Measurements from ENCODE around the gene AXIN2. TPM values are rescaled to one million over a fixed set of nuclear protein-coding genes. Genes with fewer than 3 reads are reported as not detected.

The AXIN2 gene
- total RNA-seq, 4 donors from 2014 or later, result 3.7 to 6.2 (median 4.6) TPM

GRCh38 chr17:65546579-65546978, 14.9 kb downstream of the AXIN2 start:
- TF ChIP-seq CTCF (IDR thresholded peaks at IDR 0.05; ENCODE audit: low read depth), result no peak

GRCh38 chr17:65545705-65546523, 15.5 kb downstream of the AXIN2 start:
- TF ChIP-seq CTCF (IDR thresholded peaks at IDR 0.05; ENCODE audit: low read depth), result no peak

- no peak for TF ChIP-seq CTCF (IDR thresholded peaks at IDR 0.05; ENCODE audit: low read depth)
These were observed 16.8 kb downstream of the AXIN2 start for GRCh38 chr17:65544672-65545071.

- no peak for TF ChIP-seq CTCF (IDR thresholded peaks at IDR 0.05; ENCODE audit: low read depth)
These were observed 18.8 kb downstream of the AXIN2 start for GRCh38 chr17:65542610-65543009.

GRCh38 chr17:65542067-65542466, 19.4 kb downstream of the AXIN2 start:
- no peak for TF ChIP-seq CTCF (IDR thresholded peaks at IDR 0.05; ENCODE audit: low read depth)

GRCh38 chr17:65541453-65541852, 20.0 kb downstream of the AXIN2 start:
- no peak for TF ChIP-seq CTCF (IDR thresholded peaks at IDR 0.05; ENCODE audit: low read depth)

- TF ChIP-seq CTCF (IDR thresholded peaks at IDR 0.05; ENCODE audit: low read depth), result no peak
These were observed 21.7 kb downstream of the AXIN2 start for GRCh38 chr17:65539630-65540266.
